ENCODE measurements around the gene LOC101059915.

LOC101059915 gene

DNA sequence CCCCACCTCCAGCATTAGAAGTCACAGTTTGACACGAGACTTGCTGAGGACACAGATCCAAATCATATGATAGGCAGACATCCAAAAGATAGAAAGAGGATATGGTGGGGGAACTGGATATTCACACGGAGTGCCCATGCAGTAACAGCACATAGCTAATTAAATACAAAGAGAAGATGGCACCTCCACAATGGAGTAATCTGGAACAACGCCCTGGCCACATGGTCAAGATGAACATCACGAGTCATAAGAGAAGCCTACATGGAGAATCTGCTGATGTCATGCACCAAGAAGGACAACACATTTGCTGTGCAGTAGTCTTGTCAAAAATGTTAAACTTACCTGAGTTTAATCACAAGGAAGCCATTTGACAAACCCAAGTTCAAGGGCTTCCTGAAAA, 10.1 kb upstream of the LOC101059915 start:
- no peaks in the 10 kb centered on the region for H3K4me1 ChIP-seq (ENCODE audit: control insufficient read depth in 4 of 4, insufficient read depth in 4 of 4, low read length in 3 of 4)
- H3K4me3 ChIP-seq (ENCODE audit: low read depth in 1 of 3, low read length in 3 of 3), result no peak overlapping the region
- H3K9ac ChIP-seq (ENCODE audit: low read depth in 1 of 2, low read length in 2 of 2), result no peak overlapping the region
- no peak overlapping the region for H3K27ac ChIP-seq (ENCODE audit: low read depth in 1 of 2, low read length in 2 of 2)
- no peaks in the 10 kb centered on the region for H3K27me3 ChIP-seq (ENCODE audit: control insufficient read depth in 4 of 4, insufficient read depth in 4 of 4, low read length in 3 of 4)
- TF ChIP-seq HNF4G (IDR thresholded peaks at IDR 0.05) (no peak), TAF1 (conservative IDR thresholded peaks at IDR 0.05) (no peak), YY1 (IDR thresholded peaks at IDR 0.05) (no peak), SP1 (IDR thresholded peaks at IDR 0.05) (no peak), FOXA1 (IDR thresholded peaks at IDR 0.05) (no peak)
- TF ChIP-seq, protein P1, sequence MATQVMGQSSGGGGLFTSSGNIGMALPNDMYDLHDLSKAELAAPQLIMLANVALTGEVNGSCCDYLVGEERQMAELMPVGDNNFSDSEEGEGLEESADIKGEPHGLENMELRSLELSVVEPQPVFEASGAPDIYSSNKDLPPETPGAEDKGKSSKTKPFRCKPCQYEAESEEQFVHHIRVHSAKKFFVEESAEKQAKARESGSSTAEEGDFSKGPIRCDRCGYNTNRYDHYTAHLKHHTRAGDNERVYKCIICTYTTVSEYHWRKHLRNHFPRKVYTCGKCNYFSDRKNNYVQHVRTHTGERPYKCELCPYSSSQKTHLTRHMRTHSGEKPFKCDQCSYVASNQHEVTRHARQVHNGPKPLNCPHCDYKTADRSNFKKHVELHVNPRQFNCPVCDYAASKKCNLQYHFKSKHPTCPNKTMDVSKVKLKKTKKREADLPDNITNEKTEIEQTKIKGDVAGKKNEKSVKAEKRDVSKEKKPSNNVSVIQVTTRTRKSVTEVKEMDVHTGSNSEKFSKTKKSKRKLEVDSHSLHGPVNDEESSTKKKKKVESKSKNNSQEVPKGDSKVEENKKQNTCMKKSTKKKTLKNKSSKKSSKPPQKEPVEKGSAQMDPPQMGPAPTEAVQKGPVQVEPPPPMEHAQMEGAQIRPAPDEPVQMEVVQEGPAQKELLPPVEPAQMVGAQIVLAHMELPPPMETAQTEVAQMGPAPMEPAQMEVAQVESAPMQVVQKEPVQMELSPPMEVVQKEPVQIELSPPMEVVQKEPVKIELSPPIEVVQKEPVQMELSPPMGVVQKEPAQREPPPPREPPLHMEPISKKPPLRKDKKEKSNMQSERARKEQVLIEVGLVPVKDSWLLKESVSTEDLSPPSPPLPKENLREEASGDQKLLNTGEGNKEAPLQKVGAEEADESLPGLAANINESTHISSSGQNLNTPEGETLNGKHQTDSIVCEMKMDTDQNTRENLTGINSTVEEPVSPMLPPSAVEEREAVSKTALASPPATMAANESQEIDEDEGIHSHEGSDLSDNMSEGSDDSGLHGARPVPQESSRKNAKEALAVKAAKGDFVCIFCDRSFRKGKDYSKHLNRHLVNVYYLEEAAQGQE (IDR thresholded peaks at IDR 0.05), result no peak
- TF ChIP-seq, protein P2, sequence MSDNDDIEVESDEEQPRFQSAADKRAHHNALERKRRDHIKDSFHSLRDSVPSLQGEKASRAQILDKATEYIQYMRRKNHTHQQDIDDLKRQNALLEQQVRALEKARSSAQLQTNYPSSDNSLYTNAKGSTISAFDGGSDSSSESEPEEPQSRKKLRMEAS (IDR thresholded peaks at IDR 0.05), result no peak
- WGBS, result 93% methylated on average over 4 of the region's 4 CpGs
- DNase-seq (ENCODE audit: low spot score), result no peak
- no peaks in the 10 kb centered on the region for H3K36me3 ChIP-seq (ENCODE audit: control insufficient read depth in 4 of 4, insufficient read depth in 3 of 4, low read depth in 1 of 4, low read length in 3 of 4)
- no peaks in the 10 kb centered on the region for H3K9me3 ChIP-seq (ENCODE audit: control insufficient read depth in 4 of 4, low read length in 3 of 4)

DNA sequence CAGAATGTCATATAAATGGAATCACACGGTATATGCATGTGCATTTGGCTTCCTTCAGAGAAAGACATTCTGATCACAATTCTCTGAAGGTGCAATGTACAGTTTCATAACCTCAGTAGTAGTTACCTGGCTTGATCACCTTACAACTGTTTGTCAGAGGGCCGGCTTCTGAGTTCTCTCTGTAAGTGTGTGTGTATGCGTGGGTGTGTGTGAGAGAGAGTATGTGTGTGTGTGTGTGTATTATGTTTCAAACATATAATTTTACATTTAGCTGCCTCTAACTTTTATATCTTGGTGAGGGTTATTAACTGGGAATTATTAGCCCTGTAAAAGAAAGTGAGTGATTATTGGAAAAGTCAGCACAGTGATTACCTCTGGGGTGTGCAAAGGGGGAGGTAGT, 8.0 kb upstream of the LOC101059915 start:
- Histone ChIP-seq H3K4me1 (ENCODE audit: control insufficient read depth in 4 of 4, insufficient read depth in 4 of 4, low read length in 3 of 4) (no peaks in the 10 kb centered on the region), H3K36me3 (ENCODE audit: control insufficient read depth in 4 of 4, insufficient read depth in 3 of 4, low read depth in 1 of 4, low read length in 3 of 4) (no peaks in the 10 kb centered on the region), H3K4me3 (ENCODE audit: low read depth in 1 of 3, low read length in 3 of 3) (no peak overlapping the region), H3K9me3 (ENCODE audit: control insufficient read depth in 4 of 4, low read length in 3 of 4) (no peaks in the 10 kb centered on the region), H3K27me3 (ENCODE audit: control insufficient read depth in 4 of 4, insufficient read depth in 4 of 4, low read length in 3 of 4) (no peaks in the 10 kb centered on the region), H3K27ac (ENCODE audit: low read depth in 1 of 2, low read length in 2 of 2) (no peak overlapping the region), H3K9ac (ENCODE audit: low read depth in 1 of 2, low read length in 2 of 2) (no peak overlapping the region)
- 43% methylated on average over 3 of the region's 3 CpGs for WGBS
- DNase-seq (ENCODE audit: low spot score), result no peak
- TF ChIP-seq EGR1 (IDR thresholded peaks at IDR 0.05; ENCODE audit: low read depth in 2 of 2), result peak in 1 of 2 donors; percentile 40
- TF ChIP-seq, protein P2 (IDR thresholded peaks at IDR 0.05), result no peak

DNA sequence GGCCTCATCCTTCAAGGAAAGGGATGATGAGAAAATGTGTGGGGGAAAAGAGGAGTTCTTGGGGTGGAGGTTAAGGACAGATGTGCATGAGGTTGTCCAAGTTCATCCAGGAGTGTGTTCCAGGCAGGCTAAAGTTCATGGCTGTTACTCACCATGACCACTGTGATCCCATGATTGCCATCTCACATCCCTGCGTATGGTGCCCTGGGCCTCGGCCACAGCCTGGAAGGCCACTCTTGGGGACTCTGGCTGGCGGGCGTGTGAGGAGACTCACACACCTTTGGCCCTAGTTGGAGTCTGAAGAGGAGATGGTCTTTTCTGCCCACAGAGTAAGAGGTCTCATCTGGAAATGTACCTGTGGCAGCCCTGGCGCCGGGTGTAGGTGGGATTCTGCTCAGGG, 7.4 kb upstream of the LOC101059915 start:
- Histone ChIP-seq H3K9ac (ENCODE audit: low read depth in 1 of 2, low read length in 2 of 2) (no peak overlapping the region), H3K27me3 (ENCODE audit: control insufficient read depth in 4 of 4, insufficient read depth in 4 of 4, low read length in 3 of 4) (no peaks in the 10 kb centered on the region), H3K36me3 (ENCODE audit: control insufficient read depth in 4 of 4, insufficient read depth in 3 of 4, low read depth in 1 of 4, low read length in 3 of 4) (no peaks in the 10 kb centered on the region), H3K9me3 (ENCODE audit: control insufficient read depth in 4 of 4, low read length in 3 of 4) (no peaks in the 10 kb centered on the region), H3K27ac (ENCODE audit: low read depth in 1 of 2, low read length in 2 of 2) (no peak overlapping the region), H3K4me1 (ENCODE audit: control insufficient read depth in 4 of 4, insufficient read depth in 4 of 4, low read length in 3 of 4) (no peaks in the 10 kb centered on the region), H3K4me3 (ENCODE audit: low read depth in 1 of 3, low read length in 3 of 3) (no peak overlapping the region)
- DNase-seq (ENCODE audit: low spot score), result no peak
- TF ChIP-seq NR2F2 (IDR thresholded peaks at IDR 0.05) (no peak), TAF1 (conservative IDR thresholded peaks at IDR 0.05) (no peak), EGR1 (IDR thresholded peaks at IDR 0.05; ENCODE audit: low read depth in 2 of 2) (no peak), YY1 (IDR thresholded peaks at IDR 0.05) (peak; percentile 1), SP1 (IDR thresholded peaks at IDR 0.05) (no peak), FOXA1 (IDR thresholded peaks at IDR 0.05) (no peak), HNF4G (IDR thresholded peaks at IDR 0.05) (no peak), GABPA (IDR thresholded peaks at IDR 0.05 in 1 of 2, conservative IDR thresholded peaks at IDR 0.05 in 1 of 2) (no peak), RXRA (IDR thresholded peaks at IDR 0.05) (peak in 1 of 2 donors; percentile 26), FOXA2 (IDR thresholded peaks at IDR 0.05) (no peak), HNF4A (conservative IDR thresholded peaks at IDR 0.05) (no peak)
- TF ChIP-seq, protein P3, sequence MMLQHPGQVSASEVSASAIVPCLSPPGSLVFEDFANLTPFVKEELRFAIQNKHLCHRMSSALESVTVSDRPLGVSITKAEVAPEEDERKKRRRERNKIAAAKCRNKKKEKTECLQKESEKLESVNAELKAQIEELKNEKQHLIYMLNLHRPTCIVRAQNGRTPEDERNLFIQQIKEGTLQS (IDR thresholded peaks at IDR 0.05), result no peak
- TF ChIP-seq, protein P1 (IDR thresholded peaks at IDR 0.05), result no peak
- TF ChIP-seq, protein P2 (IDR thresholded peaks at IDR 0.05), result no peak
- WGBS, result 79% methylated on average over 6 of the region's 6 CpGs

Data from liver (tissue), 7 donors.